Spleen (tissue), 11 donors: ENCODE data around the gene TLR9. TPM values are rescaled to one million over a fixed set of nuclear protein-coding genes. Genes with fewer than 3 reads are reported as not detected.

Source experiments
- DNase-seq: peaks from one replicate; pipeline ENCODE4 v3.0.0-alpha.2; 2020
- H3K27ac ChIP-seq, 8 donors: fragments of 200-600 bp; sonication (generic) in 7 of 8; 1 replicate in 4 of 8; 2 replicates in 4 of 8; pipeline versions ENCODE4 v1.5.0 to v1.8.0; 2016 to 2021; ENCODE audit warnings: inconsistent platforms in 4 of 8, mild to moderate bottlenecking in 4 of 8, moderate library complexity in 1 of 8
- H3K27me3 ChIP-seq, 7 donors: fragments of 200-600 bp; sonication (generic) in 6 of 7; replicated peaks in 1 of 7; 1 replicate in 4 of 7; 2 replicates in 3 of 7; pipeline versions ENCODE4 v1.5.0 to v1.8.0; 2016 to 2021; ENCODE audit warnings: inconsistent platforms in 3 of 7, mild to moderate bottlenecking in 1 of 7
- H3K36me3 ChIP-seq, 6 donors: fragments of 200-600 bp; sonication (generic) in 5 of 6; 1 replicate in 4 of 6; 2 replicates in 2 of 6; pipeline versions ENCODE4 v1.5.0 to v1.8.0; 2016 to 2021; ENCODE audit warnings: inconsistent platforms in 2 of 6
- H3K4me1 ChIP-seq, 6 donors: fragments of 200-600 bp; sonication (generic) in 5 of 6; 1 replicate in 3 of 6; 2 replicates in 3 of 6; pipeline versions ENCODE4 v1.5.0 to v1.8.0; 2016 to 2021; ENCODE audit warnings: inconsistent platforms in 3 of 6
- H3K4me3 ChIP-seq, 8 donors: fragments of 200-600 bp; sonication (generic) in 7 of 8; 1 replicate in 4 of 8; 2 replicates in 4 of 8; pipeline versions ENCODE4 v1.5.0 to v1.8.0; 2016 to 2021; ENCODE audit warnings: inconsistent platforms in 4 of 8, mild to moderate bottlenecking in 4 of 8, moderate library complexity in 2 of 8
- H3K9me3 ChIP-seq, 8 donors: fragments of 200-600 bp; sonication (generic) in 7 of 8; 1 replicate in 4 of 8; 2 replicates in 4 of 8; pipeline versions ENCODE4 v1.5.0 to v1.8.0; 2016 to 2021; ENCODE audit warnings: inconsistent platforms in 4 of 8
- POLR2A ChIP-seq, 3 donors: fragments of 450-650 bp; IDR thresholded peaks; one replicate each; pipeline ENCODE4 v1.5.1; 2017; ENCODE audit warnings: antibody characterized with exemption in 3 of 3, mild to moderate bottlenecking in 1 of 3
- POLR2AphosphoS5 ChIP-seq, 3 donors: sonication (generic); formaldehyde crosslinking; IDR thresholded peaks; one replicate each; pipeline ENCODE4 v1.5.1; 2017; ENCODE audit warnings: antibody characterized with exemption in 3 of 3
- WGBS, 5 donors: extraction: QIAGEN DNeasy Blood & Tissue Kit in 3 of 5; methylation state at CpG; one replicate each; pipeline versions ENCODE4 v1.1.5 to v1.1.7; 2013 to 2018; 5-methylcytosine and 5-hydroxymethylcytosine counted together
- intact Hi-C: fragments of 100-400 bp; cut with DNase I; formaldehyde crosslinking; loops from one replicate; pipeline ENCODE4 v1.15.0; 2023; ENCODE audit warnings: low total_unique reads
- polyA plus RNA-seq, 3 donors: library from polyadenylated mRNA; stranded (reverse); fragments of 200-250 nt; gene quantifications; one replicate each; pipeline ENCODE4 v1.2.1, GENCODE V29; 2013
- total RNA-seq, 7 donors: library from RNA; depleted of rRNA in 3 of 7; stranded (reverse); fragments of >200 nt in 3 of 7; fragmentation: NEBNext Ultra II Directional in 4 of 7; extraction: Animal tissue kit (Norgen Biotek cat#: 25700) in 4 of 7; gene quantifications; one replicate each; pipeline versions ENCODE4 v1.1.0 to v1.2.1, GENCODE V29; 2016 to 2021
- TF ChIP-seq, protein P1 (sequence below), 11 experiments: fragments of 200-600 bp in 7 of 11; fragments of 450-650 bp in 4 of 11; sonication (generic) in 4 of 11; IDR thresholded peaks in 8 of 11; conservative IDR thresholded peaks in 3 of 11; 1 replicate in 7 of 11; 2 replicates in 4 of 11; pipeline versions ENCODE4 v1.4.0 to v1.8.0; 2016 to 2021; ENCODE audit warnings: antibody characterized with exemption in 11 of 11, inconsistent platforms in 4 of 11, mild to moderate bottlenecking in 1 of 11
- donor health status: healthy with polysubstance abuse.
- donor health status: DM: no; HTN: no; CAD: no; lungs with moderate emphysema.
- donor health status: DM: no; HTN: no; CAD: no.
- donor health status: Bipolar disorder and iron deficiency.
- donor health status: healthy.
- donor health status: DM: no; HTN: no; CAD: no.
- donor health status: DM: yes; HTN: yes; CAD: no.

The TLR9 gene
- total and polyA plus RNA-seq, 10 donors: 0.55 to 7.7 (median 3.8) TPM; not detected in 1

DNA sequence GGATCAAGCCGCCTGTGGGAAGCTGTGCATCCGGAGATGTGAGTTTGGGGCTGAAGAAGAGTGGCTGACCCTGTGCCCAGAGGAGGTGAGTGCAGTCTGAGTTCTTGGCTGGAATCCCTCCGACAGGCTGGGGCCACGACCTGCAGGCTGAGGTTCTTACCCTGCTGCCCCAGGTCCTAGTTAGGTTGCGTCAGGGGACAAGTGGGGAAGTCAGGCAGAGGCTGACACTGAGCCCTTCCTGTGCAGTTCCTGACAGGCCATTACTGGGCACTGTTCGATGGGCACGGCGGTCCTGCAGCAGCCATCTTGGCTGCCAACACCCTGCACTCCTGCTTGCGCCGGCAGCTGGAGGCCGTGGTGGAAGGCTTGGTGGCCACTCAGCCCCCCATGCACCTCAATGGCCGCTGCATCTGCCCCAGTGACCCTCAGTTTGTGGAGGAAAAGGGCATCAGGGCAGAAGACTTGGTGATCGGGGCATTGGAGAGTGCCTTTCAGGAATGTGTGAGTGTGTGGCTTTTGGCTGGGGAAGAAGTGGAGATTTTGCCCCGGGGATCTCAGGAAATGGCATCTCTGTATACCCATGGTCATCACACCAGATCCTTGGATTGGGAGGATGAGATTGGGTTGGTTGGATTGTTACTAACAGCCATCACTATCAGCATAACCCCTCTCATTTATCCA, 21.4 kb upstream of the TLR9 start:
- H3K36me3 ChIP-seq: peaks cover 0 to 45% (median 30%) of the 10 kb centered on the region in 6 donors
- H3K9me3 ChIP-seq: no peaks in the 10 kb centered on the region
- H3K4me1 ChIP-seq: peaks cover 0 to 89% (median 53%) of the 10 kb centered on the region in 6 donors
- intact Hi-C loops: no loop called here
- H3K27ac ChIP-seq: peak overlapping the region; percentile 76 to 98 (median 94)
- peak overlapping the region in 7 of 8 donors; percentile 46 to 72 (median 54) for H3K4me3 ChIP-seq
- peak; percentile 70 to 83 (median 81) for TF ChIP-seq POLR2AphosphoS5 (IDR thresholded peaks at IDR 0.05)
- TF ChIP-seq POLR2A (IDR thresholded peaks at IDR 0.05): no peak
- DNase-seq: peak; percentile 91
- 53 to 72% (median 64%) methylated on average over 11 to 14 of the region's 14 CpGs for WGBS, 5 donors
- no peaks in the 10 kb centered on the region for H3K27me3 ChIP-seq

DNA sequence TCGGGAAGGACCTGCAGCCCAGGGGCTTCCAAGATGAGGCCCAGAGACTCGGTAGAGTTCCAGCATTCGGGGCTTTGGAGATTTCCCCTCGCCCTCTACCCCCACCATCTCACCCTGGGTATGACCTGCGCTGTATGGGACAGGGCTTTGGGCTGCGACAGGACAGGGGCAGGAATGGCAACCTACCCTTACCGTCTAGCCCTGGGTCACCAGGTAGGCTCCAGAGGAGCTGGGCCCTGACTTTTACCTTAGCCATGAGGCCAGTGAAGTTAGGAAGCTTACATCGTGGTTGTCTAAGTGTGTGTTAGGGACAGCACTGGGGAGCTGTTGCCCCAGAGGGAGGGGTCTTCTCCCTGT, 20.8 kb upstream of the TLR9 start:
- Histone ChIP-seq H3K4me3 (peak overlapping the region; percentile 46 to 72 (median 54)), H3K4me1 (peaks cover 0 to 89% (median 50%) of the 10 kb centered on the region in 6 donors), H3K9me3 (no peaks in the 10 kb centered on the region), H3K27me3 (no peaks in the 10 kb centered on the region), H3K36me3 (peaks cover 0 to 39% (median 25%) of the 10 kb centered on the region in 6 donors), H3K27ac (peak overlapping the region; percentile 76 to 98 (median 94))
- 10 to 56% (median 51%) methylated on average over 2 to 8 of the region's 8 CpGs for WGBS, 5 donors
- intact Hi-C loops: no loop called here
- TF ChIP-seq POLR2A (IDR thresholded peaks at IDR 0.05): no peak
- no peak for TF ChIP-seq POLR2AphosphoS5 (IDR thresholded peaks at IDR 0.05)
- TF ChIP-seq, protein P1, sequence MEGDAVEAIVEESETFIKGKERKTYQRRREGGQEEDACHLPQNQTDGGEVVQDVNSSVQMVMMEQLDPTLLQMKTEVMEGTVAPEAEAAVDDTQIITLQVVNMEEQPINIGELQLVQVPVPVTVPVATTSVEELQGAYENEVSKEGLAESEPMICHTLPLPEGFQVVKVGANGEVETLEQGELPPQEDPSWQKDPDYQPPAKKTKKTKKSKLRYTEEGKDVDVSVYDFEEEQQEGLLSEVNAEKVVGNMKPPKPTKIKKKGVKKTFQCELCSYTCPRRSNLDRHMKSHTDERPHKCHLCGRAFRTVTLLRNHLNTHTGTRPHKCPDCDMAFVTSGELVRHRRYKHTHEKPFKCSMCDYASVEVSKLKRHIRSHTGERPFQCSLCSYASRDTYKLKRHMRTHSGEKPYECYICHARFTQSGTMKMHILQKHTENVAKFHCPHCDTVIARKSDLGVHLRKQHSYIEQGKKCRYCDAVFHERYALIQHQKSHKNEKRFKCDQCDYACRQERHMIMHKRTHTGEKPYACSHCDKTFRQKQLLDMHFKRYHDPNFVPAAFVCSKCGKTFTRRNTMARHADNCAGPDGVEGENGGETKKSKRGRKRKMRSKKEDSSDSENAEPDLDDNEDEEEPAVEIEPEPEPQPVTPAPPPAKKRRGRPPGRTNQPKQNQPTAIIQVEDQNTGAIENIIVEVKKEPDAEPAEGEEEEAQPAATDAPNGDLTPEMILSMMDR (IDR thresholded peaks at IDR 0.05 in 8 of 11, conservative IDR thresholded peaks at IDR 0.05 in 3 of 11): no peak
- no peak for DNase-seq

DNA sequence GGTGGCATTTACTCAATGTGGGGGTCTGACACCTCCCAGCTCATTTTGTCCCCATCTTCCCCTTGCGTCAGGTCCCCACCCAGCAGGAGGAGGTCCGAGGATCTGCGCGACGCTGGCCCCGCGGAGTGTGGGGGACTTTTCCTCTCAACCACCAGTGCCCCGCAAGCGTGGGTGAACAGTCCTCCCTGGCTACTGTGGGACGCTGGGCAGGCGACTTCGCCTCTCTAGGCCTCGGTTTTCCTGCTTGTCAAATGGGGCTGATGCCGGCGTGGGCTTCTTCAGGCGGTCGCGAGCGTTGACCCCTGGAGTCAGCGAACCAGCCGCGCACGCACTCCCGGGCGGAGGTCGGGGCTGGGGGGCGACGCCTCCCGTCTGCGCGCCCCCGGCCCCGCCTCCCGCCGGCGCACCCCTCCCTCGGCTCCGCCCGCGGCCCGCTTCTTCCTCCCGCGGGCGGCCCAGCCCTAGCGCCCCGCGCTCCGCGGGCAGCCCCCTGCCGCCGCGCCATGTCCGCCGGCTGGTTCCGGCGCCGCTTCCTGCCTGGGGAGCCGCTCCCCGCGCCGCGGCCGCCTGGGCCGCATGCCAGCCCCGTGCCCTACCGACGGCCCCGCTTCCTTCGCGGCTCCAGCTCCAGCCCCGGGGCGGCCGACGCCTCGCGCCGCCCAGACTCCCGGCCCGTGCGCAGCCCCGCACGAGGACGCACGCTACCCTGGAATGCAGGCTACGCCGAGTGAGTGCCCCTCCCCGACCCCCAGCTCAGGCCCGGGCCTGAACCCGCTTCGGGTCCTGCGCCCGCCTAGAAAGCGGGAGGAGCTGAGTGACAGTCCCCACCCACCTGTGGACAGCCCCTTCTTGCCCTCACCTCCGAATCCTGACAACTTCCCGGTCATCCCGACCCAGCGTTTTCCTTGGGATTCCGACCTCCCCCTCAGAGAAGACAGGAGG, 20.1 kb upstream of the TLR9 start, which contains the start of gene PPM1M:
Gene PPM1M (plus strand): TSS at position 438 of the 942 bp plus-strand sequence. CDS start 66 bp downstream, at position 504.
- peak; percentile 93 for DNase-seq
- peak; percentile 34 to 73 (median 58) for TF ChIP-seq POLR2AphosphoS5 (IDR thresholded peaks at IDR 0.05)
- peak in 1 of 3 donors; percentile 48 for TF ChIP-seq POLR2A (IDR thresholded peaks at IDR 0.05)
- TF ChIP-seq, protein P1 (IDR thresholded peaks at IDR 0.05 in 8 of 11, conservative IDR thresholded peaks at IDR 0.05 in 3 of 11): no peak
- Histone ChIP-seq H3K4me1 (peaks cover 0 to 89% (median 56%) of the 10 kb centered on the region in 6 donors), H3K4me3 (peak within 1 kb of the TSS; percentile 46 to 72 (median 54)), H3K9me3 (no peaks in the 10 kb centered on the region), H3K27ac (peak within 1 kb of the TSS; percentile 76 to 98 (median 94)), H3K36me3 (peaks cover 0 to 32% (median 22%) of the 10 kb centered on the region in 6 donors), H3K27me3 (no peaks in the 10 kb centered on the region)
- 1 to 3% (median 1%) methylated on average over 19 to 98 of the region's 98 CpGs for WGBS, 5 donors
- intact Hi-C loops: no loop called here

DNA sequence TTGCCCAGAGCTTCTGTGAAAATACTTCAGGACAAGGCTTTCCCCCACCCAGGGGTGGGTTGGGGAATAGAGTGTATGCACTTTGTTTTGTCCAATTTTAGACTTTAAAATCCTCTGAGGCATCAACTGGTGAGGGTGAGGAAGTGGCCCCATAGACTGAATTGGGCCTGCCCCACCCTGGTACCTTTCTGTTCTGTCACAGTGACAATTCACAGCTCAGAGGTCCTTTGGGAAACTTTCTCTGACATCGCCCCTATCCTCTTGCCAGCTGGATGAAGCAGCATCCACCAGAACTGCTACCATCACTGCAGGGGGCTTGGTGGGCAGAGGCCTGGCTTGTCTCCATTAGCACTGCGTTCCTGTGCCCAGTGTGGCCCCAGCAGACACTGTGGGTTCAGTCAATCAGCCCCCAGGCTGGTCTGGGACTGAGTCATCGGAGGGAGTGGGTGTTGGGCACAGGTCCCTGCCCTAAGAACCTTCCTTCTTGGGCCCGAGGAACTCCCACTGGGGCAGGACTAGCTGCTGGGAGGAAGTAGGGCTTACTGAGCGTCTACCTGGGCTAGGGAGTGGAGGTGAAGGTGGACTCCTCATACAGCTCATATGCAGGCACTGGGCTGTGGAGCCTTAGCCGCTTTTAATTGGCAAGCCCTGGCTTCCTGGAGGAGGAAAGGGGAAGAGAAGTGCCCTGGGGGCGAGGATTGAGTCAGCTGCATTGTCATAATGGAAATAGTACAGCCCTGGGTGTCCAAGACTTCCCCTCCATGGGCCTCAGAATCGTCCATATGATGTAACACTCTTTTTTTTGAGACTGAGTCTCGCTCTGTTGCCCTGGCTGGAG, 18.6 kb upstream of the TLR9 start:
- peak overlapping the region in 2 of 8 donors; percentile 54 to 72 for H3K4me3 ChIP-seq

More for the DNA sequence above, 18.6 kb upstream of the TLR9 start:
- H3K27me3 ChIP-seq: no peaks in the 10 kb centered on the region
- no peaks in the 10 kb centered on the region for H3K9me3 ChIP-seq
- H3K36me3 ChIP-seq: peaks cover 0 to 16% (median 7%) of the 10 kb centered on the region in 6 donors
- H3K4me1 ChIP-seq: peaks cover 5 to 86% (median 65%) of the 10 kb centered on the region in 6 donors
- H3K27ac ChIP-seq: peak overlapping the region; percentile 76 to 98 (median 94)
- 35 to 59% (median 41%) methylated on average over 6 to 9 of the region's 9 CpGs for WGBS, 5 donors
- peak; percentile 85 for DNase-seq
- intact Hi-C loops: no loop called here
- TF ChIP-seq, protein P1 (IDR thresholded peaks at IDR 0.05 in 8 of 11, conservative IDR thresholded peaks at IDR 0.05 in 3 of 11): no peak
- peak; percentile 21 to 65 (median 25) for TF ChIP-seq POLR2AphosphoS5 (IDR thresholded peaks at IDR 0.05)
